ENCODE data around the gene PDE4D.
"Not testable (repeated sequence)": the region's sequence is repeated elsewhere in the genome, so short reads cannot be mapped to it uniquely, and the experiment has no call there.

The PDE4D gene

GRCh38 chr5:59768152-59769040, 125.1 kb downstream of the PDE4D start:
- DNase-seq (ENCODE audit: low read depth) = no peak

DNA sequence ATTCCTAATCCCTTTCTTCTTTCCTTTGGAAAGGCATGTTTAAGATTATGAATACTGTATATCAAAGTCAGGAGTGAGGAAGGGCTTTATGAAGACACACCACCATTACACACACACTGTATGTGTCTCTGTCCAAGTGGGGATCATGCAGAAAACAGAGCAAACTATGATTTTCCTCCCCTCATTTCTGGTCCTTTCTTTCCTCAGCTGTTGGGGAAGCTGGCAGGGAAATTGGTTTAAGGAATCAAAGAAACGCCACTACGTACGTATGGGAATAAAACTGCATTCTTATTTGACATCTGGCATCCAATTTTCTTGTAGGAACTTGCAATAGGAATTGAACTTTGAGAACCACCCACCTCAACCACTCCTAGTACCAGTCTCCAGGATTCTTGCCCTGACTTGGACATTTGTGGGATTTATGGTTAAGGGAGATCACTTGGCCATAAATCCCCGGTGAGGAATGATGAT, 125.8 kb downstream of the PDE4D start:
- DNase-seq (ENCODE audit: low read depth) = no peak

DNA sequence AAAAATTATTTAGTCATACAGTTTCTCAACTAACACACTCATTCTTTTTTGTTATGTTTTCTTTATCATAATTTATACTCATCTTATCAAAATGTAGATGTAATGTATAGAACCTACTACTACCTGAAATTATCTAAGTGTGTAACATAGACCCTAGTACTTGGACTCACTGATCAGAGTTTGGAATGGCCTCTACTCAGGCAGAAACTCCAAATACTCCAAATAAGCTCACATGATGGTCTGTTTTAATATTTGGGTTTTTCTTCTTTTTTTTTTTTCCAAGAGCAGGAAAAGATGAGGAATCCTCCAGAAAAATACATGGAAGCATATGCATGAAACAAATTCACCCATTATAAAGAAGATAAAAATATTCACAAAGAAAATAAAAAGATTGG, 126.3 kb downstream of the PDE4D start:
- DNase-seq (ENCODE audit: low read depth) = no peak

- no peak for DNase-seq (ENCODE audit: low read depth)
Measured at GRCh38 chr5:59766427-59767210, 126.9 kb downstream of the PDE4D start.

DNA sequence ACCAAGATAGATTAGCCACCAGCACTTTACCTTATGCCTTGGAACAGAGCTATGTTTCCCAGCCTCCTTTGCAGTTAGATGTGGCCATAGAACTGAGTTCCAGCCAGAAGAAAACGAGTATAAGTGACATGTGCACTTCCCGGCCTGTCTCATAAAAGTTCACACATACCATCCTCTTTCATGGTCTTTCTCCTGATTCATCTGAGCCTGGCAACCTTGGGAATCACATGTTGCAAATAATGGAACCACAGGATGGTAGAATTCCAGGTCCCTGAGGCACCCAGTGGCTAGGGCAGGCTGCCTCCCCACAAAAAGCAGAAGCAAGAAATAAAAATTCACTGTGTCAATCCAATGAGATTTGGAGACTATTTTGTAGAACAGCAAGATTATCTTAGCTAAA, 128.1 kb downstream of the PDE4D start:
- no peak for DNase-seq (ENCODE audit: low read depth)

- DNase-seq (ENCODE audit: low read depth) = no peak
Measured at GRCh38 chr5:59764361-59764760, 129.2 kb downstream of the PDE4D start.

DNA sequence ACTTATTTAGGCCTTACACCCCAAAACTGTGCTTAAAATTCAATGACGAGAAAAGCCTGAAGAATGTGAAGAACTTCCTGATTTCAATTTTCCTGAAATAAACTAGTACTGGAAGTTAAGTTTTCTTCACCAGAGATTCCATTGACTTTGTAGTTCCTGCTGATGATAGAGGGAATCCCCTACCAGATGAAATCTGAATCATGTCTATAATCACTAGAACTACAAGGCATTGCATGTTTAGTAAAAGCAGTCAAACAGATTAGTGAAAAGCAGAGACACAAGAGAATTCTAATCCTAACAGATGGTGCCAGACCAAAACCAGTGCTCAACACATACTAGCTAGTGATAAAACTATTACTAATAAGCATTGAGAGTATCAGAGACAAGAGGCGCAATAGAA, 130.0 kb downstream of the PDE4D start:
- DNase-seq (ENCODE audit: low read depth) = no peak

DNA sequence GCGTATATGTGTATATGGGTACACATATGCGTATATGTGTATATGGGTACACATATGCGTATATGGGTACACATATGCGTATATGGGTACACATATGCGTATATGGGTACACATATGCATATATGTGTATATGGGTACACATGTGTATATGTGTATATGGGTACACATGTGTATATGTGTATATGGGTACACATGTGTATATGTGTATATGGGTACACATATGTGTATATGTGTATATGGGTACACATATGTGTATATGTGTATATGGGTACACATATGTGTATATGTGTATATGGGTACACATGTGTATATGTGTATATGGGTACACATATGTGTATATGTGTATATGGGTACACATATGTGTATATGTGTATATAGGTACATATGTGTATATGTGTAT, 131.3 kb downstream of the PDE4D start:
- not testable (repeated sequence) for DNase-seq (ENCODE audit: low read depth)

GRCh38 chr5:59760785-59761348, 132.7 kb downstream of the PDE4D start:
- DNase-seq (ENCODE audit: low read depth) = no peak

DNA sequence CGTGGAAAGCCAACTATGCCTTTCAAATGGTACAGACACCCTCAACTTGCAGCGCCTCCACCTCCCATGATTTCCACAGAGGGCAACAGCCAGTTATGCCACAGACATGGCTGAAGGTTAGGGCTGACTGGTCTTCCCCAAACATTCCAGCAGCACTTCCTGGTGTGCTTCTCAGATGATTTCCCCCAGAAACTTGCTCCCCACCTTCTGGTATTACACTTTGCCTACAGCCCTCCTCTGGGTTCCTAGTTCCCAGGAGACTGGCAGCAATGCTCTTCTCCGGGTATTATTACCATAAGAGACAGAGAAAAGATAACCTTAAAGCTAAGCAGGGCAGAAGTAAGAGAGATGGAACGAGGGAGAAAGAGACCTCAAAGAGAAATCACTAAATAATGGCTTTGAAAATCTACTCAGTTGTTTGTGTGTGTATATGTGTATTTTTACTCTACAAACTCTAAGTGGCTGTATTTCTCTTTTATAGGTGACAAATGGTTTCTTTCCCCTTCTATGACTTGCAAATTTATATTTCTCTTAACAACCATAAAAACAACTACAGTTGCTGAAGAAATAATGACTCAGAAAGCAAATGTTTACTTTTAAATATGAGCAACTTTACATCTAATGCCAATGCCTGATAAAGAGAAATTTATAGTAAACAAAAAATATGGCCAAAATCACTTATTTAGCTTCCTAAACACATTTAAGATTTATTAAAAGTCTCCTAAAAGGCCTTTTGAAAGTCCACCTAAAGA, 133.8 kb downstream of the PDE4D start:
- no peak for DNase-seq (ENCODE audit: low read depth)

- no peak for DNase-seq (ENCODE audit: low read depth)
Measured at GRCh38 chr5:59758566-59758965, 135.0 kb downstream of the PDE4D start.

DNA sequence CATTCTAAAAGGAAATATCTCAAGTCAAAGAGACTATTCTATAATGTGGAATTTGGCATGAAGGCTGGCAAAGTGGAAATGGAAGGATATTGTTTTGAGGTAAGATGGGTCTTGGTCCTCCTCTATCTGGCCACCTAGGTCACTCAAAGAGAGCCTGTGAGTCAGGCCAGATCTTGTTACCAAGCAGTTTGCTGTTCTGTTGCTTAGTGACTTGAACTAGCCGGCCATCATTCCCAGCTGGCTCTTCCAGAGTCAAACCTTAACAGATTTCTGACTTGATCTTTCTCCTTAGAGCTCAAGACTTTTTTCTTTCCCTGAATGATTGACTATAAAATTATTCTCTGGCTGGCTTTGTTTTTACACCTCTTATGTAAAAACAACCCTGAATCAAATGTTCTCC, 136.1 kb downstream of the PDE4D start:
- no peak for DNase-seq (ENCODE audit: low read depth)

GRCh38 chr5:59756373-59757035, 137.0 kb downstream of the PDE4D start:
- no peak for DNase-seq (ENCODE audit: low read depth)

- no peak for DNase-seq (ENCODE audit: low read depth)
Measured at GRCh38 chr5:59755476-59755875, 138.1 kb downstream of the PDE4D start.

DNA sequence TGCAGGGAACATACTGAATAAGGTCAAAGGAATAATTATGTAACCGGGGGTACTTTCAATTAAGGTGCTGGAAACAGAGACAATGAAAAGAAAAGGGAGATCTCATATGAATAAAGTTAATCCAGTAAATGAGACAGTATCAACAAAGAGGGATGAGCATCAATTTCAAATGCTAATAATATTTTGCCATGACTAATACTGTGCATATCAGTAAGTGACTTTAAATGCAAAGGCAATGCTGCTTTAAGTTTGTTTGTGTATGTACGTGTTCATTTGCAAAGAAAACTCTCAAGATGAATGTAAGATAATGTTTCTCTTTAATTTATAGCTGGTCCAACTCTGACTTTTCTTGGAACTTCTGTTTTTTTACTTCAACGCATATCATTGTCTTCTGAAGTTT, 139.9 kb downstream of the PDE4D start:
- no peak for DNase-seq (ENCODE audit: low read depth)

DNA sequence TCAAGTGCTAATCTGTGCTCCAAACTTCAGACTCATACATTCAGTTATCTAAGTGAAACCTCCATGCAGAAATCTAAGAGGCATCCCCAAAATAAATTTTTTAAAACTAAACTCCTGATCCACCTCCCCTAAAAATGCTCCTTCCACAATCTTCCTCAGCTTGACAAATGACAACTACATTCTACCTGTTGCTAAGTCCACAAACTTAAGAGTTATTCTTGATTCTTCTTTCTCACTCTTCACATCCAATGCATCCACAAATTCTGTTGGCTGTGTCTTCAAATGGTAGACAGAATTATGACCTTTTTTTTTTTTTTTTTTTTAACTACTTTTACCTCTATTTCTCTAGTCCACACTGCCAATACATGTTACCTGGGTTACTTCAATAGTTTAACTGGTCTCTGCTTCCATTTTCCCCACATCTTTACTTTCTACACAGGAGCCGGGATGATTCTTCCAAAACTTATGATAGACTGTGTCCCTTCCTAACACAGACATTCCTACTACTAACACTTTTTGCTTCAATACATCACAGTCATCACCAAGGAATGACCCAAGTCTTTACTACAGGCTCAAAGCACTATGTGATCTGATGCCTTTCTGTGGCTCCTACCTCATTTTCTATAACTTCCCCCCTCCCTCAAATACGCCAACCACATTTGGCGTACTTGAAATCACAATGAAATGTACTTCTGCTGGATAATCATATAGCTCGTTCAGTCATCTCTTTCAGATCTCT, 143.6 kb downstream of the PDE4D start:
- no peak for DNase-seq (ENCODE audit: low read depth)

- not testable (repeated sequence) for DNase-seq (ENCODE audit: low read depth)
Measured at GRCh38 chr5:59748036-59748663, 145.4 kb downstream of the PDE4D start.

- DNase-seq (ENCODE audit: low read depth) = no peak
Measured at GRCh38 chr5:59746241-59746765, 147.2 kb downstream of the PDE4D start.

GRCh38 chr5:59745415-59745863, 148.1 kb downstream of the PDE4D start:
- DNase-seq (ENCODE audit: low read depth) = no peak

DNA sequence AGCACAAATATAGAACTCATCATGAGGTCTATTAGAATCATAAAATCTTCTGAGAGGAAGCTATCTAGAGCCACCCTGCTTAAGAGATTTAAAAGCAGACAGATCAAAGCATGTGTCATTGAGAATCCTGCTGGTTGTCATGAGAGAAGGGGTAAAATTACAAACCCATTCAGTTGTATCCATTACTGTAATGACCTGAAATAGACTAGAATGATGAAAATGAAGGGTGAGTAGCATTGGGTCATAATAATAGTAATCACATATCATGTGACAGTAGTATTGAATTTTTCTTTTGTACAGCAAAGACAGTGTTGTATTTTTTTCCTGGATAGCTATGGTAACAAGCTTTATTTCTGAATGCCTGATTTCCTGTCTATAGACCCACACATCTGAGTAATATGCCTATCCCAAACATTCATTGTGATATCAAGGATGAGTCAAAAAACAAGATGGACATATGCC, 149.0 kb downstream of the PDE4D start:
- no peak for DNase-seq (ENCODE audit: low read depth)

All from T follicular helper cell (primary cell).